ENCODE results near the gene HIGD2B.
"Not testable (repeated sequence)": the region's sequence is repeated elsewhere in the genome, so short reads cannot be mapped to it uniquely, and the experiment has no call there.

HIGD2B gene

DNA sequence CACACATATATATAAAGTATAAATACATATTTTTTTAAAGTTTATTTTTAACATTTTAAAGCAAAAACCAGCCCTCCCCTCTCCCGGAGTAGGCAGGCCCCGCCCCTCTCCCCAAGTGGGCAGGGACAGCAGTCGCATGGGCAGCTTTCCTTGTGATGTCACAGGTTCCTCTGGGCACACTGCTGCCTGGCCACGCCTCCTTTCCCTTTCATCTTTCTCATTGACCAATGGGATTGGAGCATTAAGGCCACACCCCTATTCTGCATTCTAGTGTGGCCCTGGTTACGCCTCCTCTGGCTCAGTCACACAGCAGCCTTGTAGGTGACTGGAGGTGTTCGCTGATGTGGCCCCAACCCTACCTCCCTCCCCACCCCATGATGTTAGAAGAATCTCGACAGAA lies 31.6 kb downstream of the HIGD2B start, which contains the start of gene GOLGA6B:
Gene GOLGA6B, plus strand, starts transcription at position 301 of the 400 bp plus-strand sequence. Its CDS starts 41 bp downstream, at position 342.
- not testable (repeated sequence) for H3K27ac ChIP-seq (ENCODE audit: low read length)

DNA sequence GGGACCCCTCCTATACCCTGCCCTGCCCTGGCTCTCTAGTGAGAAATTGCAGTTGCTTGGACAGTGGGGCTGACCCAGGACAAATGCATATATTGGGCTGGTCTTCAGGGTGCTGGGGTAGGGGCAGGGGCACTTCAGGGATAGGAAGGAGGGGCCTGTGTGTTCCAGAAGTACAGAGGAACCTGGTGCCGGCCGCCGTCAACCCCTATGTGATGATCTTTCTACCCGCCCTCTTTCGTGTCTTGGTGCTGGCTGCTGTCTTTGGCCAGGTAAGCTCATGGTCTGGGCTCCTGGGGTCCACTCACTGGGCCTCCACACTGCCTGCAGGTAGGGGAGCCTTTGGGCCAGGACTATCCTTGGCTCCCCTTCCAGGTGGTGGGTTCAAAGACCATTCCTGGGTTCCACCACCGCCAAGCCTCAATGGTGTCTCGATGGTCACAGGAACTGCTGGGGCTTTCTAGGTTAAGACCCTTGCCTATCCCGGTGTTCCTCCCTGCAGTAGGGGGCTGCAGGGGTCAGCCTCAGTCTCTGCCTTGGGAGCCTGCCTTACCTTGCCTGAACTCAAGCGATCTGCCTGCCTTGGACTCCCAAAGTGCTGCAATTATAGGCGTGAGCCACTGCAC lies 37.2 kb downstream of the HIGD2B start:
- H2AFZ ChIP-seq (ENCODE audit: low read depth, low read length); H4K20me1 ChIP-seq (ENCODE audit: insufficient read depth, low read length); H3K4me2 ChIP-seq (ENCODE audit: insufficient read depth, low read length); H3K79me2 ChIP-seq (ENCODE audit: insufficient read depth, low read length); DNase-seq; ATAC-seq (ENCODE audit: insufficient read depth, low read depth); H3K27me3 ChIP-seq (ENCODE audit: insufficient read depth, low read length, poor library complexity); H3K4me1 ChIP-seq (ENCODE audit: insufficient read depth, low read length); H3K27ac ChIP-seq (ENCODE audit: low read length); H3K4me3 ChIP-seq (ENCODE audit: low read depth in 1 of 2, low read length in 2 of 2); H3K9ac ChIP-seq (ENCODE audit: low read depth, low read length); H3K36me3 ChIP-seq (ENCODE audit: insufficient read depth, low read length); H3K9me3 ChIP-seq (ENCODE audit: insufficient read depth, low read length, severe bottlenecking): not testable (repeated sequence)

More for the DNA sequence above, 31.6 kb downstream of the HIGD2B start, which contains the start of gene GOLGA6B:
- H2AFZ ChIP-seq (ENCODE audit: low read depth, low read length); DNase-seq; H3K9ac ChIP-seq (ENCODE audit: low read depth, low read length); H3K4me3 ChIP-seq (ENCODE audit: low read depth in 1 of 2, low read length in 2 of 2); H4K20me1 ChIP-seq (ENCODE audit: insufficient read depth, low read length); H3K4me2 ChIP-seq (ENCODE audit: insufficient read depth, low read length); H3K4me1 ChIP-seq (ENCODE audit: insufficient read depth, low read length); ATAC-seq (ENCODE audit: insufficient read depth, low read depth); H3K79me2 ChIP-seq (ENCODE audit: insufficient read depth, low read length); H3K36me3 ChIP-seq (ENCODE audit: insufficient read depth, low read length); H3K27me3 ChIP-seq (ENCODE audit: insufficient read depth, low read length, poor library complexity); H3K9me3 ChIP-seq (ENCODE audit: insufficient read depth, low read length, severe bottlenecking): not testable (repeated sequence)

DNA sequence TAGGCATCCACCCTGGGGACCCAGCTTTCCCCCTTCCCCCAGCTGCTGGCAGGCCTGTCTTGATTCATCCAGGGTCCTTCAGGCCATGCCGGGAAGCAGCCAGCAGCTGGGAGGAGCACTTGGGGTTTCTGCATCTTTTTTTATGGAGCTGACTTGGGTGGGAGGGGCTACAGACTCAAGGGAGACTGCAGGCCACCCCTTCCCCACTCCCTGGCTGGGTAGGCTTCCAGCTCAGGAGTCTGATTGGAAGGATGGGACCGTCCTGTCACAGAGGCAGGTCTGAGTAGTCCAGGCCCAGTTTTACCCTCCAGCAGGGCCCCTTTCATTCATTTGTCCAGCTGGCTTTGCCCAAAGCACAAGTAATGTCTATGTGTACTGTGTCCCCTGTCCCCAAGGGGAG lies 43.7 kb downstream of the HIGD2B start:
- H3K4me1 ChIP-seq (ENCODE audit: insufficient read depth, low read length); H3K27ac ChIP-seq (ENCODE audit: low read length); H3K4me3 ChIP-seq (ENCODE audit: low read depth in 1 of 2, low read length in 2 of 2); DNase-seq; H3K79me2 ChIP-seq (ENCODE audit: insufficient read depth, low read length); H3K36me3 ChIP-seq (ENCODE audit: insufficient read depth, low read length); H2AFZ ChIP-seq (ENCODE audit: low read depth, low read length); H3K4me2 ChIP-seq (ENCODE audit: insufficient read depth, low read length); ATAC-seq (ENCODE audit: insufficient read depth, low read depth); H3K27me3 ChIP-seq (ENCODE audit: insufficient read depth, low read length, poor library complexity); H4K20me1 ChIP-seq (ENCODE audit: insufficient read depth, low read length); H3K9ac ChIP-seq (ENCODE audit: low read depth, low read length); H3K9me3 ChIP-seq (ENCODE audit: insufficient read depth, low read length, severe bottlenecking): not testable (repeated sequence)

DNA sequence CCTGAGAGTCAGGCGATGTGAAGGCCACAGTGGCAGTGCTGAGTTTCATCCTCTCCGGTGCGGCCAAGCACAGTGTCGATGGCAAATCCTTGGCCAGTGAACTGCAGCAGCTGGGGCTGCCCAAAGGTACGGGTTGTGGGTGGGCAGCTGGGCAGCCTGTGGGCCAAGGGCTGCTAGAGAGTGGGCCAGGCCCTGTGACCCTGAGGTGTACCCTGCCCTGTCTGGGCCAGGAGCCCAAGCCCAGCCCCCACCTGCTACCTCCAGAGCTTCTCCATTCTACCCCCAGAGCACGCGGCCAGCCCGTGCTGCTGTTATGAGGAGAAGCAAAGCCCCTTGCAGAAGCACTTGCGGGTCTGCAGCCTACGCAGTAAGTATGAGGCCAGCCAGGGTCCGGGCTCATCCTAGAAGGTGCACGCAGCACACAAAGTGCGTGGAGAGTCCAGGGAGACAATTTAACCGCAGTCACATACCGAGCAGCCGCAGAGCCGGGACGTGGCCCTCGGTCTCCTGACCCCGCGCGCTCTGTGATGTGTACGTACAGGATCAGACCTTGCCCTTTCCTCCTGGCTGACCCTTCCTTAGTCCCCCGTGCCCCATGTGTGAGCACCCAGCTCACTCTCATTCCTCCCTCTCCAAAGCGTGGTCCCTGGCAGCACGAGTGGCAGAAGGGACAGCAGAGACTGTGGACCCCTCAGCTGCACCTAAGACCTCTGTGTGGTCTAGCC lies 46.1 kb downstream of the HIGD2B start:
- H3K9me3 ChIP-seq (ENCODE audit: insufficient read depth, low read length, severe bottlenecking); H3K27ac ChIP-seq (ENCODE audit: low read length); H3K79me2 ChIP-seq (ENCODE audit: insufficient read depth, low read length); H3K27me3 ChIP-seq (ENCODE audit: insufficient read depth, low read length, poor library complexity); H3K9ac ChIP-seq (ENCODE audit: low read depth, low read length); H3K36me3 ChIP-seq (ENCODE audit: insufficient read depth, low read length); DNase-seq; H3K4me3 ChIP-seq (ENCODE audit: low read depth in 1 of 2, low read length in 2 of 2); H2AFZ ChIP-seq (ENCODE audit: low read depth, low read length); H3K4me2 ChIP-seq (ENCODE audit: insufficient read depth, low read length); H4K20me1 ChIP-seq (ENCODE audit: insufficient read depth, low read length); ATAC-seq (ENCODE audit: insufficient read depth, low read depth); H3K4me1 ChIP-seq (ENCODE audit: insufficient read depth, low read length): not testable (repeated sequence)

DNA sequence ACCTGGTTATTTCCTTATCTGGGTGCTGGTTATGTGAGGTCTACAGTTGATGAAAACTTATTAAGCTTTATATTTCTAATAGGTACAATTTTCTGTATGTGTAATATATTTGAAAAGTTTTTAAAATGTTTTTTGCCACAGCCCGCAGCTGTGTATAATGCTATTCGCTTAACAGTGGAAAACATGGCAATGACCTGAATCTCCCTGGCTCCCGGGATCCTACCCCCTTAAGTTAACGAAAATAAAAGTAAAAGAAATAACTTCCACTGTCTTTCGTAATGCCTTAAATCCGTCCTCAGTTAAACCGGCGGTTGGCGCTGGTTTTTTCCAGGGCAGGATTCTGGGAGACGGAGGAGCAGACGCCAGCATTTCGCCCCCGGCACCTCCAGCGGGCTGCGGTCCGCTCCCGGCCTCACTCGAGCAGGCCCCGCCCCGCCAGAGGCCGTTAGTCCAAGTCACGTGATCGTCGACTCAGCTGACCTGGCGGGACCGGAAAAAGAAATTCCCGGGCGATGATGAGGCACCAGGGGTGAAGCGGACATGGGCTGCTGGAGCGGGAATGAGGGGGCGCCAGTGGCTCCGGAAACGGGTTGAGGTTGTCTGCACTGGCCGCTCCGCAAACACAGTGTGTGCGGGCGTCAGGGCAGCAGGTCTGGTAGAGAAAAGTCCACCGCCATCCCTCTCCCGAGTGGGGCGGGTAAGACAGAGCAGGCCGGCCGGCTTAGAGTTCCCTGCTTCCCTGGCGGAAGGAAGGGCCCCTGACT lies 49.3 kb downstream of the HIGD2B start:
- not testable (repeated sequence) for H3K4me3 ChIP-seq (ENCODE audit: low read depth in 1 of 2, low read length in 2 of 2); H3K4me1 ChIP-seq (ENCODE audit: insufficient read depth, low read length); ATAC-seq (ENCODE audit: insufficient read depth, low read depth); H3K9ac ChIP-seq (ENCODE audit: low read depth, low read length); H3K27ac ChIP-seq (ENCODE audit: low read length); H3K79me2 ChIP-seq (ENCODE audit: insufficient read depth, low read length); DNase-seq; H2AFZ ChIP-seq (ENCODE audit: low read depth, low read length); H3K27me3 ChIP-seq (ENCODE audit: insufficient read depth, low read length, poor library complexity); H3K4me2 ChIP-seq (ENCODE audit: insufficient read depth, low read length); H3K36me3 ChIP-seq (ENCODE audit: insufficient read depth, low read length); H3K9me3 ChIP-seq (ENCODE audit: insufficient read depth, low read length, severe bottlenecking); H4K20me1 ChIP-seq (ENCODE audit: insufficient read depth, low read length)

DNA sequence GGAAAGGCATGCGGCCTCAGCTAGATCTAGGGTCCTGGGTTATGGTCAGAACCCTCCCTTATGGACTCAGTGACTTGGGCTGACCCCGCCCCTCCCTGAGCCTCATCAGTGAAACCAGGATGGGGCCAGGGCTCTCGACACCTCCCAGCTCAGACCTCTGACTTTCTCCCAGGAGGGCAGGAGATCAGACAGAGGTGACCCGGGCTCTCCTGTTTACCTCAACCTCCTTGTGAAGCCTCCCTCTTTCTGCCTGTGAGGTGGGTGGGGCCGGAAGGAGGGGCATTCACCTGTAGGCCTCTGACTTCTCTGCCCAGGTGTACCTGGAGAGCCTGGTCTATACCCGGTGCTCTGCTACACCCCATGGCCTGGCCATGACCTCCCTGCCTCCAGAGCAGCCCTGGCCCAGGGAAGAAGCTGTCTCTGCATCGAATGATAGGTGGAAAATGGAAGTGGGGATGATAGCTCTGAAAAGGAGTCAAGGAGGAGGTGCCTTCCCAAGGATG lies 56.9 kb downstream of the HIGD2B start:
- not testable (repeated sequence) for ATAC-seq (ENCODE audit: insufficient read depth, low read depth); H3K36me3 ChIP-seq (ENCODE audit: insufficient read depth, low read length); DNase-seq; H3K4me3 ChIP-seq (ENCODE audit: low read depth in 1 of 2, low read length in 2 of 2); H3K27ac ChIP-seq (ENCODE audit: low read length); H3K4me2 ChIP-seq (ENCODE audit: insufficient read depth, low read length); H3K79me2 ChIP-seq (ENCODE audit: insufficient read depth, low read length); H3K27me3 ChIP-seq (ENCODE audit: insufficient read depth, low read length, poor library complexity); H3K9ac ChIP-seq (ENCODE audit: low read depth, low read length); H3K9me3 ChIP-seq (ENCODE audit: insufficient read depth, low read length, severe bottlenecking); H2AFZ ChIP-seq (ENCODE audit: low read depth, low read length); H3K4me1 ChIP-seq (ENCODE audit: insufficient read depth, low read length); H4K20me1 ChIP-seq (ENCODE audit: insufficient read depth, low read length)
